Tibial nerve (tissue), 4 donors: Measurements from ENCODE around the gene ZSCAN12. TPM values are rescaled to one million over a fixed set of nuclear protein-coding genes. Genes with fewer than 3 reads are reported as not detected.

Experiments
- DNase-seq, 2 donors: peaks; one replicate each; pipeline ENCODE4 v3.0.0-alpha.2; 2019; ENCODE audit warnings: low spot score in 2 of 2
- H3K27ac ChIP-seq, 4 donors: fragments of 200-600 bp; sonication (generic) in 3 of 4; one replicate each; pipeline ENCODE4 v1.5.1; 2017 to 2019; ENCODE audit warnings: mild to moderate bottlenecking in 1 of 4
- H3K27me3 ChIP-seq, 2 donors: fragments of 200-600 bp; sonication (generic) in 1 of 2; one replicate each; pipeline versions ENCODE4 v1.5.1 to v1.6.0; 2017 to 2019
- H3K36me3 ChIP-seq, 3 donors: fragments of 200-600 bp; sonication (generic); one replicate each; pipeline ENCODE4 v1.5.1; 2018 to 2019
- H3K4me1 ChIP-seq, 4 donors: fragments of 200-600 bp; sonication (generic) in 3 of 4; one replicate each; pipeline ENCODE4 v1.5.1; 2017 to 2019
- H3K4me3 ChIP-seq, 4 donors: fragments of 200-600 bp; sonication (generic) in 3 of 4; one replicate each; pipeline ENCODE4 v1.5.1; 2017 to 2019; ENCODE audit warnings: mild to moderate bottlenecking in 1 of 4, moderate library complexity in 1 of 4
- H3K9me3 ChIP-seq, 4 donors: fragments of 200-600 bp; sonication (generic) in 3 of 4; one replicate each; pipeline ENCODE4 v1.5.1; 2017 to 2019
- CTCF ChIP-seq, 5 experiments: fragments of 200-600 bp in 3 of 5; fragments of 450-650 bp in 2 of 5; sonication (generic) in 3 of 5; IDR thresholded peaks; one replicate each; pipeline ENCODE4 v1.5.1; 2016 to 2019; ENCODE audit warnings: antibody characterized with exemption in 5 of 5, mild to moderate bottlenecking in 3 of 5, moderate library complexity in 2 of 5
- EP300 ChIP-seq, 2 donors: sonication (generic); formaldehyde crosslinking; IDR thresholded peaks; one replicate each; pipeline ENCODE4 v1.6.1; 2017; ENCODE audit warnings: antibody characterized with exemption in 2 of 2, mild to moderate bottlenecking in 1 of 2
- POLR2A ChIP-seq, 2 donors: fragments of 450-650 bp; IDR thresholded peaks; one replicate each; pipeline ENCODE4 v1.6.1; 2017; ENCODE audit warnings: antibody characterized with exemption in 2 of 2, mild to moderate bottlenecking in 2 of 2, moderate library complexity in 2 of 2
- WGBS, 2 donors: methylation state at CpG; one replicate each; pipeline ENCODE4 v1.1.5; 2018; 5-methylcytosine and 5-hydroxymethylcytosine counted together
- total RNA-seq, 4 donors: library from RNA; depleted of rRNA; stranded (reverse); fragments of >200 nt; gene quantifications; one replicate each; pipeline ENCODE4 v1.1.0, GENCODE V29; 2016

ZSCAN12 gene
- total RNA-seq, 4 donors from 2014 or later: 4.7 to 7.8 (median 7.2) TPM

- no peak overlapping the region for H3K27ac ChIP-seq
- no peak for TF ChIP-seq EP300 (IDR thresholded peaks at IDR 0.05)
- TF ChIP-seq POLR2A (IDR thresholded peaks at IDR 0.05): no peak
- TF ChIP-seq CTCF (IDR thresholded peaks at IDR 0.05): no peak
- H3K36me3 ChIP-seq: peaks cover 0 to 58% (median 4%) of the 10 kb centered on the region in 3 donors
- no peaks in the 10 kb centered on the region for H3K27me3 ChIP-seq
- no peak overlapping the region for H3K4me3 ChIP-seq
- H3K4me1 ChIP-seq: peaks cover 0 to 11% (median 0%) of the 10 kb centered on the region in 4 donors
- 54 to 72% methylated on average over 2 of the region's 2 CpGs for WGBS, 2 donors
- no peak for DNase-seq
- H3K9me3 ChIP-seq: peaks cover 0 to 14% (median 0%) of the 10 kb centered on the region in 4 donors
Measured at GRCh38 chr6:28380381-28380780, 19.2 kb downstream of the ZSCAN12 start.

- TF ChIP-seq POLR2A (IDR thresholded peaks at IDR 0.05) (no peak), CTCF (IDR thresholded peaks at IDR 0.05) (no peak), EP300 (IDR thresholded peaks at IDR 0.05) (no peak)
- Histone ChIP-seq H3K9me3 (peaks cover 0 to 14% (median 0%) of the 10 kb centered on the region in 4 donors), H3K36me3 (peaks cover 0 to 54% (median 4%) of the 10 kb centered on the region in 3 donors), H3K27ac (no peak overlapping the region), H3K4me1 (peaks cover 0 to 9% (median 0%) of the 10 kb centered on the region in 4 donors), H3K4me3 (no peak overlapping the region), H3K27me3 (no peaks in the 10 kb centered on the region)
- no peak for DNase-seq
Measured at GRCh38 chr6:28378644-28379043, 20.9 kb downstream of the ZSCAN12 start.

DNA sequence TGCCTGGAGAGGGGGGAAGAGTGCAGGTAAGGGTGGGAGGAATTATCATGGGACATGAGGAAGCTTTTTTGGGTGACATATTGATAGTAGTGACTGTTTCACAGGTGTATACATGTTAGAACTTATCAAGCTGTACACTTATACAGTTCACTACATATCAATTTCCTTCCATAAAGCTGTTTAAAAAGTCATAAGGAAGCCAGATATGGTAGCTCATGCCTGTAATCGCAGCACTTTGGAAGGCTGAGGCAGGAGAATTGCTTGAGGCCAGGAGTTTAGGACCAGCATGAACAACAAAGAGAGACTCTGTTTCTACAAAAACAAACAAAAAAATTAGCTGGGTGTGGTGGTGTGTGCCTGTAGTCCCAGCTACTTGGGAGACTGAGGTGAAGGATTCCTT lies 21.7 kb downstream of the ZSCAN12 start:
- H3K4me1 ChIP-seq: peaks cover 0 to 4% (median 0%) of the 10 kb centered on the region in 4 donors
- peaks cover 0 to 14% (median 0%) of the 10 kb centered on the region in 4 donors for H3K9me3 ChIP-seq
- H3K27ac ChIP-seq: no peak overlapping the region
- no peaks in the 10 kb centered on the region for H3K27me3 ChIP-seq
- no peak for TF ChIP-seq POLR2A (IDR thresholded peaks at IDR 0.05)
- no peak for TF ChIP-seq CTCF (IDR thresholded peaks at IDR 0.05)
- TF ChIP-seq EP300 (IDR thresholded peaks at IDR 0.05): no peak
- 93 to 97% methylated on average over 1 of the region's 1 CpG for WGBS, 2 donors
- H3K4me3 ChIP-seq: no peak overlapping the region
- H3K36me3 ChIP-seq: peaks cover 0 to 54% (median 4%) of the 10 kb centered on the region in 3 donors
- DNase-seq: no peak

GRCh38 chr6:28373925-28374324 lies 25.6 kb downstream of the ZSCAN12 start:
- Histone ChIP-seq H3K4me1 (no peaks in the 10 kb centered on the region), H3K27ac (no peak overlapping the region), H3K36me3 (peaks cover 0 to 33% (median 0%) of the 10 kb centered on the region in 3 donors), H3K9me3 (peaks cover 0 to 9% (median 0%) of the 10 kb centered on the region in 4 donors), H3K27me3 (no peaks in the 10 kb centered on the region), H3K4me3 (no peak overlapping the region)
- no peak for DNase-seq
- TF ChIP-seq CTCF (IDR thresholded peaks at IDR 0.05) (no peak), EP300 (IDR thresholded peaks at IDR 0.05) (no peak), POLR2A (IDR thresholded peaks at IDR 0.05) (no peak)
- WGBS, 2 donors: 93 to 100% methylated on average over 1 of the region's 1 CpG

- 79 to 90% methylated on average over 9 of the region's 9 CpGs for WGBS, 2 donors
Measured at GRCh38 chr6:28371706-28372451, 27.7 kb downstream of the ZSCAN12 start.

More at GRCh38 chr6:28371706-28372451, 27.7 kb downstream of the ZSCAN12 start:
- DNase-seq: no peak
- Histone ChIP-seq H3K36me3 (peaks cover 0 to 36% (median 0%) of the 10 kb centered on the region in 3 donors), H3K4me3 (no peak overlapping the region), H3K27ac (no peak overlapping the region), H3K4me1 (no peaks in the 10 kb centered on the region), H3K9me3 (no peaks in the 10 kb centered on the region), H3K27me3 (no peaks in the 10 kb centered on the region)
- TF ChIP-seq CTCF (IDR thresholded peaks at IDR 0.05) (no peak), EP300 (IDR thresholded peaks at IDR 0.05) (no peak), POLR2A (IDR thresholded peaks at IDR 0.05) (no peak)
